NCI-H226 (cell line): Measurements from ENCODE around the gene TCERG1L.

ENCODE experiments used
- DNase-seq: peaks from one replicate; pipeline ENCODE4 v3.0.0-alpha.2; 2015

Gene TCERG1L

GRCh38 chr10:131078131-131078881, 233.2 kb downstream of the TCERG1L start:
- DNase-seq, result no peak

- DNase-seq, result no peak
These were observed 233.8 kb downstream of the TCERG1L start for GRCh38 chr10:131077724-131078123.

DNA sequence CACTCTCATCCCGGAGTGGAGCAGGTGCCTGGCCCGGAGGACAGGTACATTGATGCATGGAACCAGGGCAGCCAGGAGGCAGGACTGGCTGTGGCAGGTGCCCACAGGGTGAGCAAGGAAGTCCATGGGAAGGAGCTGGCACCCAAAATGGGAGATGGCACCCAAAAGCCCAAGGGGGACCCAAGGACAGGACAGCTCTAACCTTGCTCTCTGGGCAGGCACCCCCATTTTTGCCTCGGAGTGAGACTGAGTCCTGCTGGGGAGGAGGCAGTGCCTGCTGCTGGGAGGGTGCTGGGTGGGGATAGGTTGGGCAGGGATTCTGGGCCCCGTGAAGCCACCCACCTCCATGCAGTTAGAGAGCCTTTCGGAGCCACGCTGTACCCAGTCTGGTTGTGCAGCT, 234.5 kb downstream of the TCERG1L start:
- no peak for DNase-seq

- DNase-seq, result no peak
These were observed 235.2 kb downstream of the TCERG1L start for GRCh38 chr10:131076356-131076755.

- no peak for DNase-seq
These were observed 236.2 kb downstream of the TCERG1L start for GRCh38 chr10:131075218-131075770.

- no peak for DNase-seq
These were observed 236.8 kb downstream of the TCERG1L start for GRCh38 chr10:131074682-131075081.

- no peak for DNase-seq
These were observed 238.0 kb downstream of the TCERG1L start for GRCh38 chr10:131073469-131074035.

GRCh38 chr10:131072651-131073468, 238.7 kb downstream of the TCERG1L start:
- DNase-seq, result no peak

GRCh38 chr10:131071721-131072120, 239.8 kb downstream of the TCERG1L start:
- no peak for DNase-seq

- no peak for DNase-seq
These were observed 240.7 kb downstream of the TCERG1L start for GRCh38 chr10:131070856-131071255.

DNA sequence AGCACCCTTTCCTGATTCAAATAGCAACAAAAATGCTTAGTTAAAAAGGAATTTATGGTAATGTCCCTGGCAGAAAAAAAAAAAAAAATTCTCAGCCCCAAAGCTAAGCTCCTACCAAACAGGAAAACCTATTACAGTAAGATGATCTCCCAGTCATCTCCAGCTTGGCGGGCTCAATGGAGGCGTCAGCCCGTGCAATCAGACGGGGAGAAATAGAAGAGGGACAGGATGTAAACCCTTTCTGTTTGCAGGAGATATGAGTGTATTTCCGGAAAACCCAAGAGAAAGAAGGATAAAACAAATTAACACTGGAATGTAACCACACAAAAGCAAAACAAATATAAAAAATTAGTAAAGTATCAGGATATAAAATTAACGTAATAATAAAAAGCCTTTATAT, 242.8 kb downstream of the TCERG1L start:
- DNase-seq, result no peak

- no peak for DNase-seq
These were observed 243.2 kb downstream of the TCERG1L start for GRCh38 chr10:131068311-131068710.

DNA sequence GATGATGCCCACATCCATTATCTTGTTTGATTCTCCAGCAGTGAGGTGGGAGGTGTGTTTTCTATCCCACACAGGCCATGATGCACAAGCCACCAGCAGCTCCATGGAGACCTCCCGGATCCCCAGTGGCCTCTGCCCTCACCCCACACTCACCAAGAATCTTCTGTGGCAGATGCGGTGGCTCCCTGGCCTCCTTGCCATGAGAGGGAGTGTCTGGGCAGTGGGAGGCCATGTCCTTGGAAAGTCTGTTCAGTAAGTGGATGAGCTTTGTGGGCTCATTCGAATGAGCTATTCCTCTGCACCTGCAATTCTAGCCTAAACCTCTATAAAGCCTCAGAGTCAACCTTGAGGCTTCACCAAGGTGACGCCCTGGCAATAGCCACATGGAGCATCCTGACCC, 243.8 kb downstream of the TCERG1L start:
- DNase-seq, result no peak

DNA sequence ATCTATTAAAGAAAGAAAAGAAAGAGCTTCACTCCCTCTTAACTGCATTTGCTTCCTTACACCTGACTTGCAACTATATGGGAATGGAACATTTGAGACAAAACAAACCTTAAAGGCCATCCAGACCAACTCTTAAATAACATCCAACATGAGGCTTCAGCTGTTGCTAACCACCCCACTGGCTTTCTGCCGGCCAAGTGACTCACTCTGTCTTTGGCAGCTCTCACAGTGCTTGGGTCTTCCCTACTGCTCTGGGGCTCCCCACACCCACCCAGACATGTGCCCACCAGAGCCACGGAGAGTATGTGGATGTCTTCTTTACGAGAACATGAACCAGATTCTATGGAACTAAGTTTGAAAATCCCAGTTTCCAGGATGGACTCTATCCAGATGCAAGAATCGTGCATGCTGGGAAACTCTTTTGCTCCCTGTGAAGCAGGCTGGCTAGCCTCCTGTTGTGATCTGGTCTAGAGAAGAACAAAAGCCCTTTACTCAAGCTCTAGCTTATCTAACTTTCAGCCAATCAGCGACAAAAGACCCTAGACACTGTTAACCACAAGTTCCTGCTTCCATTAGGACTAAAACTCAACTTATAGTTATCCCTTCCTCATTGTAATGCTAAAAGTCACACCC, 245.7 kb downstream of the TCERG1L start:
- DNase-seq, result no peak

- no peak for DNase-seq
These were observed 248.2 kb downstream of the TCERG1L start for GRCh38 chr10:131063311-131063710.

DNA sequence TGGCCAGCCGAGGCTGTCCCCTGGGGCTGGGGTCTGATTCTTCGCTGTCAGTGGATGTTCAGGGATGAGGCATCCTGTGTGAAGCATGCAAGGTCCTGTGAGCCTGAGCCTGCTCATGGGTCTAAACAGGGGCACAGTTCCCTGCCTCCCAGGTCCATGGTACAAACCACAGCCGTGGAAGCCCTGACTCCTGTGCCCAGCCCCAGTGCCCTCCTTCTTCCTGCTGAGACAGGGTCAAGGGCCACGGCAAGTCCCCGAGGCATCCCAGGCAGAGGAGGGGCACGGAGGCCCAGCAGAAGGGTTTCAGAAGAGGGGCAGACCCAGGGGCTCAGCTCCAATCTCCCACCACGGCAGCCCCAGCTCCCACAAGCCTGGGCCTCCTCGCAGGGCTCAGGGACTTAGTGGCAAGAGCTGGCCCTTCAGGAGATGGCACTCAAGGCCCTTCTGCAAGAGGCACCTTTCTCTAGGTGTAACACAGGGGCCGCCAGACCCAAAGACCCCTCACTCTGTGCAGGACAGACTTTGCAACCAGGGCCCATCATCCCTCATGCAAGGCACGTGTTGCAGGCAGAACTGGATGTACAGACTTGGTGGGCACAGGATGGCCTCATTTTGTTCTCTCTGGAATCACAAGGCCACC, 248.8 kb downstream of the TCERG1L start:
- DNase-seq, result no peak

DNA sequence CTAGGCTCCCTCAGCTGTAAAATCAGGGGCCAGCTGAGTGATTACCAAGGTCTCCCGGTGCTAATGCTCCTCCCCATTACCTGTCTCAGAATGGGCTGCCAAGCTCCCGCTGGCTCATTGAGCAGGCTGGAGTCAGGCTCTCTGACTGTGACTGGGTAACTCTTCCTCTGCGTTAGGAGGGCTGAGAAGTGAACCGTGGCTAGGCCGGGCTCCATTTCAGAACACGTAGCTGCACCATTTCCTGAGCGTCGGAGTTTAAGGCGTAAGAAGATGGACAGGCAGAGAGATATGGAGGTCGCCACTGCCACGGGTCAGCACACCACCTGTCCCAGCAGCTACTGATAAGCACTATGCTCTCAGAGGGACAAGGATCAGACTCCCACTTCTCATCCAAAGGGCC, 250.3 kb downstream of the TCERG1L start:
- DNase-seq, result no peak

DNA sequence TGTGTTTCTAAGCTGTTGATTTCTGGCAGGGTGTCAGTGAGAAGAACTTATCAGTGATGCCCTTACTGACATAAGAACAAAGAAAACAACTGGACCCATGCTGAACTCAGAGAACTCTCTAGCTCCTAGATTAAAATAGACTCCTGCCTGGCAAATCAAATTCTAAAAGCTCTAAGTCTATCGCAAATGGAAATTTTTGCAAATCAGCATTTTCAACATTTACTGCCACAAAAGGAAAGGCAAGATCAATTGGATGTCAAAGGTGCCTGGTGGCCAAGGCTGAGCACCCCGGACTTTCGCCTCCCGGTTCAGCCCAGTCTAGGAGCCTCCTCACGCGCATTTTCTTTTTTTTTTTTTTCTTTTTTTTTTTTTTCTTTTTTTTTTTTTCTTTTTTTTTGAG, 251.6 kb downstream of the TCERG1L start:
- DNase-seq, result no peak

GRCh38 chr10:131058799-131059198, 252.7 kb downstream of the TCERG1L start:
- no peak for DNase-seq

GRCh38 chr10:131056781-131057180, 254.7 kb downstream of the TCERG1L start:
- DNase-seq, result no peak

- no peak for DNase-seq
These were observed 255.4 kb downstream of the TCERG1L start for GRCh38 chr10:131056091-131056579.

DNA sequence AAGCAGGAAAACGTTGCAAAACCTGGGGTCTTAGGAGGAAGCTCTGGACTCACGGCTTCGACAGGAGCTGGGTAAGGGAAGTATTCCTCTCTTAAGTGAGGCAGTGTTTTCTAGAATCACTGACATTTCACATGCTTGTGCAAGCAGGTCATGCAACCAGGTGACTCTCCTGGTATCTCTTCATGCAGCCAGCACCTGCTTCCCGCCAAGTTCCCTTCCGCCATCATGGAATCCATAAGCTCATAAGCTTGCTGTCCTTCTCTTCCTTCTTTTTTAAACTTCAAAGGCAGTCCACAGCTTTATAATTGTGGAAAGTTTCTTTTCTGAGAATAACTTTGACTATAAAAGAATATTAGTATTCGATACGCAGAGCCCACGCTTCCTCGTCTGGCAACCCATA, 256.1 kb downstream of the TCERG1L start:
- no peak for DNase-seq
